IPS-15b (cell line): Measurements from ENCODE around the gene ARHGEF26.

Experiments
- H3K27me3 ChIP-seq: one replicate; pipeline ENCODE4 v1.6.1; 2013; ENCODE audit warnings: low read length; ENCODE audit not compliant: control insufficient read depth, insufficient read depth
- H3K36me3 ChIP-seq: one replicate; pipeline ENCODE4 v1.6.1; 2013; ENCODE audit warnings: low read length; ENCODE audit not compliant: control insufficient read depth, insufficient read depth
- H3K4me1 ChIP-seq: one replicate; pipeline ENCODE4 v1.6.1; 2013; ENCODE audit warnings: mild to moderate bottlenecking, low read length; ENCODE audit not compliant: control insufficient read depth, insufficient read depth
- H3K4me3 ChIP-seq: one replicate; pipeline ENCODE4 v1.5.1; 2013; ENCODE audit warnings: low read depth, low read length
- H3K9ac ChIP-seq: one replicate; pipeline ENCODE4 v1.6.1; 2013; ENCODE audit warnings: low read depth, mild to moderate bottlenecking, low read length
- H3K9me3 ChIP-seq: one replicate; pipeline ENCODE4 v1.6.1; 2013; ENCODE audit warnings: mild to moderate bottlenecking, low read length; ENCODE audit not compliant: control insufficient read depth, insufficient read depth

Gene ARHGEF26

DNA sequence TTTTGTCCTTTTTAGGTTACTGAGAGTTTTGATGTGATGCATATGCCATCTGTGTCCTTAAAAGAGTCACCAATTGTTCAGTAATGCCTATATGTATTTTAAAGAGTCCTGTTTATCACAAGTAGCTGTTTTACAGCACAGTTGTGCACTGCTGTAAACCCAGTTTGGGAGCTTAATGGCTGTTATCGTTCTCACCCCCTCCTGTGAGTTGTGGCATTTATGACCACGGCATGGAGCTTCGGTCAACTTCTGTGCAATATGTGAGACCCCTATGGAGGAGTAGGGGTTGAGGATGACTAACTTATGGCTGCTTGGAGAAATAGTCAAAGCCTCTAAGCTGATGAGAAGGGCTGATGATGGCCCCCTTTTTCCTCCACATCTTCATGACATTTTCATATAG is 67.2 kb downstream of the ARHGEF26 start:
- no peak overlapping the region for H3K4me3 ChIP-seq
- H3K4me1 ChIP-seq, result no peaks in the 10 kb centered on the region
- no peaks in the 10 kb centered on the region for H3K27me3 ChIP-seq
- H3K9ac ChIP-seq, result no peak overlapping the region
- H3K36me3 ChIP-seq, result no peaks in the 10 kb centered on the region
- no peaks in the 10 kb centered on the region for H3K9me3 ChIP-seq

DNA sequence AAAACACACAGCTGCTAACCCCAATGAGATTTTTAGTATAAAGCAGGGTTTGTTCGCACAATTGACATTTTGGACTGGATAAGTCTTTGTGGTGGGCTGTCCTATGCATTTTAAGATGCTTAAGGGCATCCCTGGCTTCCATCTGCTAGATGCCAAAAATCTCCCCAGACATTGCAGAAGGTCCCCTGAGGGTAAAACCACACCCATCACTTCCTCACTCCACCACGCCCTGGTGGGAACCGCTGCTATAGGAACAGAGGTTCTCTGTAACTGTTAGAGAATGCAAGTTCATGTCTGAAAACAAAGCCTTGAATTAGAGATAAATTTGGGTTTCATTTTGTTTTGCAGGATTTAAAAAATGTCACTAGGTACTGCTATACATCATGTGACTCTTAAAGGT is 67.7 kb downstream of the ARHGEF26 start:
- Histone ChIP-seq H3K4me3 (no peak overlapping the region), H3K9me3 (no peaks in the 10 kb centered on the region), H3K4me1 (no peaks in the 10 kb centered on the region), H3K36me3 (no peaks in the 10 kb centered on the region), H3K9ac (no peak overlapping the region), H3K27me3 (no peaks in the 10 kb centered on the region)

DNA sequence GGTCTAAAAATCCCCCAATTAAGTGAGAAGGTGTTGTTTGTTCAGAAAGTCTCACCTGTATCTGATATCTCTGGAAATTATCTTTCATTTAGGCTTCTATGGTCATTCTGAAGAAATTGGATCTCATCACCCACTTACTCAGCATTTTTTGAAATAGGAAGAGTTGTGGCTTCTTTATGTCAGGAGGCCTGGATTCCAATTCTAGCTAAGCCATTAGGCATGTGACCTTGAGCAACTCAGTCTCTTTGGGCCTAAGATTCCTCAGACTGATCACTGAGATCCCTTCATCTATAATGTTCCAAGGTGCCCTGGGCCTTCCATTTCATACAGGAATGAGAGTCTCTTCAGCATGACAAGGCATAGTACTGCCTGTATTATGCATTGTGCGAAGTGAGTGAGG is 70.3 kb downstream of the ARHGEF26 start:
- no peaks in the 10 kb centered on the region for H3K9me3 ChIP-seq
- H3K4me1 ChIP-seq, result peaks cover 7% of the 10 kb centered on the region
- no peak overlapping the region for H3K9ac ChIP-seq
- no peaks in the 10 kb centered on the region for H3K36me3 ChIP-seq
- H3K4me3 ChIP-seq, result no peak overlapping the region
- H3K27me3 ChIP-seq, result no peaks in the 10 kb centered on the region

DNA sequence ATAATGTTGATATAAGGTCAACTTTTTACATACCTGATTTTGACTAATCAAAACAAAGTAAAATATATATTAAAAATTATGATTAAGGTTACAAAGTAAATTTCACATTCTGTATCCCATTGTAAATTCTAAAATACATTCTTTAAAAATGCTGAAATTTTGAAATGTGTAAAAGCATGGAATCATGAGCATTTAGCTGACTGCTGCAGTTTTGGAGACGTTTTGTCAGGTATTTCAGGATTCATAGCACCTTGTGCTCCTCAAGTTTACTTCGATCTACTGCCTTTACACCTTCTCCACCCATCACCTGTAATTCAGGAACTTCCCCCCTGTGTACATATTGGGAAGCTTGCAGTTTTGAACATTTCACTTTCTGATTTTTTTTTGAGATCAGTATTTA is 71.0 kb downstream of the ARHGEF26 start:
- Histone ChIP-seq H3K4me3 (no peak overlapping the region), H3K9ac (no peak overlapping the region), H3K4me1 (peaks cover 7% of the 10 kb centered on the region), H3K9me3 (no peaks in the 10 kb centered on the region), H3K36me3 (no peaks in the 10 kb centered on the region), H3K27me3 (no peaks in the 10 kb centered on the region)

DNA sequence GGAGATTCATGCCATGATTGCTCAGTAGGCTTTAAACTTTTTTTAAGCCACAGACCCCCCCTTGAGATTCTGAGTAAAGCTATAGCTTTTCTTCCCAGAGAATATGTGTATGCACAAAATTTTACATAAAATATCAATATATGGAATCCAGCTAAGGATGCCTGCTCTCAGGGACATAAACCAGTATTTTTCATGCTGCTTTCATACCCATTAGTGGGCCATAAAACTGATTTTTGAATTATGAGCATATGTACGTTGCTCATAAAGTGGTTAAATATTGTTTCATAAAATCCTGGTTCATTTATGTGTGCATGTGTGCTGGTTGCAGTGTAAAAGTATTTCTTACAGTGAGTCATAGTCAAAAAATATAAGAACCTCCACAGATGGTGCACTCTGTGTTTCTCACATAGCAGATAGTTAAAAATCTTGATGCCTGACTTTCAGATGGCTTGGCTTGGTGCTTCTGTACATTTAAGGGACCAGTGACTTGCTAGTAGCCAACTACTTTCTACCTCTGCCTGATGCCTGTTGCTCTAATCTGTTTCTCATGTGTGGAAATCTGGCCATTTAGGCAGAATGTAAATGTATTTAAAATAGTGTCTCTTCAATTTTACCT is 71.9 kb downstream of the ARHGEF26 start:
- Histone ChIP-seq H3K27me3 (no peaks in the 10 kb centered on the region), H3K4me3 (no peak overlapping the region), H3K9me3 (no peaks in the 10 kb centered on the region), H3K9ac (no peak overlapping the region), H3K36me3 (no peaks in the 10 kb centered on the region), H3K4me1 (peaks cover 7% of the 10 kb centered on the region)

DNA sequence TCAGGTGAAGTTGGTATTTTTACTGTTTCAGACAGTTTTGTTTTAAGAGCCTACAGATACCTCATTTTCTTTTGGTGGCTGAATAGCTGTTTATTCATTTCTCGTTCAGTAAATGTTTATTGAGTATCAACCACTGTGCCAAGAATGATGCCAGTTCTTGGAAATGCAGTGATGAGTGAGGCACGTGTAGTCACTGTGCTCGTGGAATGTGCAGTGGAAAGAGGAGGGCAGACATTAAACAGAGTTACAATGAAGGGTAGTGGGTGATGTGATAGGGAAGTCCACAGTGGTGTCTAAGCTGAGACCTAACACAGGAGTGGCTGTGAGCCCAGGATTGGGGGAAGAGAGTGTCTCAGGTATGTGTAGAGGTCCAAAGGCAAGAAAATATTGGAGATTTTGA is 73.7 kb downstream of the ARHGEF26 start:
- Histone ChIP-seq H3K4me3 (no peak overlapping the region), H3K36me3 (no peaks in the 10 kb centered on the region), H3K27me3 (no peaks in the 10 kb centered on the region), H3K9me3 (no peaks in the 10 kb centered on the region), H3K9ac (no peak overlapping the region), H3K4me1 (peaks cover 7% of the 10 kb centered on the region)

DNA sequence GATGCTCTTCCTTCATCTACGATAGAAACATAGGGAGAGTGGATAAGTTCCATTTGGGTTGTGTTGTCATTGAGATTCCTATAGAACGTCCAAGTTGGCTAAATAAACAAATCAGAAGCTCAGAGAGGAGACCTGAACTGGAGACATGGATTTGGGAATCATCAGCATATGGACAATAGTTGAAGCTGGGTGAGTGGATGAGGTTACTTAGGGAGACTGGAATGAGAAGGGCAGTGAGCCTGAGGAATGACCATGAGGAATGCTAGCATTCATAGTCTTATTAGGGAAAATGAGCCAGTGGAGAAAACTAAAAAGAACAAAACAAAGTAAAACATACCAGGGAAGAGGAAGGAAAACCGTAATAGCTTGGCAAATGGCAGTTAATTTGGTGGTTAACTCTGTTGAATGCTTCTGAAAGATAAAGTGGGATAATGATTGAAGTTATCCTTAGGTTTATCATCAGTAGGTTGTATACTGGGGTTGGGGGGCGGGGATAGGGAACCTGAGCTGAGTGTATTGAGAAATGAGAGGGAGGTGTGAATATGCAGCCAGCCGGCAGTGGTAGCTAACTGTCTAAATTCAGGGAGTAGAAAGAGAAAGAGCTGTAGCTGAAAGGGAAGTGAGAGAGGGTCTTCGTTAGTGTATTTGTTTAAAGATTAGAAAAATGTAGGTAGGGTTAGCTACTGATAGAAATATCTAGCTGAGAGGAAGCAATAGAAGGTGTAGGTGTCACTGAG is 74.6 kb downstream of the ARHGEF26 start:
- Histone ChIP-seq H3K9me3 (no peaks in the 10 kb centered on the region), H3K9ac (no peak overlapping the region), H3K4me1 (peaks cover 7% of the 10 kb centered on the region), H3K27me3 (no peaks in the 10 kb centered on the region), H3K36me3 (no peaks in the 10 kb centered on the region), H3K4me3 (no peak overlapping the region)

DNA sequence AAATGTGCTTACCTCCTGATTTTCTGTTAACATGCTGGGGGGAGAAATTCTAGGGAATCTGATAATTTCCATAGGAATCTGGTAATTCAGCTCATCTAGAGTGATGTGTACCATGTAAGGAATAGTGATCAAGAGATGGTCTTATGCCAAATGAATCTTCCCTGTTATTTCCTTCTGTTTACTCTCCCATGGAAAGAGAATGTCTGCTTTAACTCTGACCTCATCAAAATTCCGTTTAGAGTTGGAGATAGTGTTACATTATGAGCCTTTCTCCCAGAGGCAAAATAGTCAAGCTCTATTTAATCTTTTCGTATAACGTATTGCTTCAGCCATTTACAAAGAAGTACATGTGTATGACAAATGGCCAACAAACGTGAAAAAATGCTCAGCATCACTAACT is 76.6 kb downstream of the ARHGEF26 start:
- Histone ChIP-seq H3K4me1 (peaks cover 7% of the 10 kb centered on the region), H3K9me3 (no peaks in the 10 kb centered on the region), H3K9ac (no peak overlapping the region), H3K36me3 (no peaks in the 10 kb centered on the region), H3K4me3 (no peak overlapping the region), H3K27me3 (no peaks in the 10 kb centered on the region)

DNA sequence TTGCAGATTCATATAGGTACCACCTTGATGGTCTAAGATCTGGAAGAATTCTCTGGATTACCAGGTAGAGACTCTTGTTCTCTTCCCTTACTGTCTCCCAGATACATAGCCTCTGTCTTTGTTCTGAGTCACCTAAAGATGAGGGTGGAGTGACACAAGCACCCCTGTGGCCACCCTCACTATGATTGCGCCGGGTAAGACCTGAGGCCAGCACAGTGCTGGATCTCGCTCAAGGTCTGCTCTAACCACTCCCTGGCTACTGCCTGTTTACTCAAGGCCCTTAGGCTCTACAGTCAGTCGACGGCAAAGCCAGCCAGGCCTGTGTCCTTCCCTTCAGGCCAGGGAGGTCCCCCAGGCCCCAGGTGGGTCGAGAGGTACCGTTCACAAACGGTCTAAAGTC is 88.3 kb downstream of the ARHGEF26 start:
- H3K27me3 ChIP-seq, result no peaks in the 10 kb centered on the region
- no peak overlapping the region for H3K4me3 ChIP-seq
- H3K9me3 ChIP-seq, result no peaks in the 10 kb centered on the region
- H3K4me1 ChIP-seq, result no peaks in the 10 kb centered on the region
- no peaks in the 10 kb centered on the region for H3K36me3 ChIP-seq
- H3K9ac ChIP-seq, result no peak overlapping the region

DNA sequence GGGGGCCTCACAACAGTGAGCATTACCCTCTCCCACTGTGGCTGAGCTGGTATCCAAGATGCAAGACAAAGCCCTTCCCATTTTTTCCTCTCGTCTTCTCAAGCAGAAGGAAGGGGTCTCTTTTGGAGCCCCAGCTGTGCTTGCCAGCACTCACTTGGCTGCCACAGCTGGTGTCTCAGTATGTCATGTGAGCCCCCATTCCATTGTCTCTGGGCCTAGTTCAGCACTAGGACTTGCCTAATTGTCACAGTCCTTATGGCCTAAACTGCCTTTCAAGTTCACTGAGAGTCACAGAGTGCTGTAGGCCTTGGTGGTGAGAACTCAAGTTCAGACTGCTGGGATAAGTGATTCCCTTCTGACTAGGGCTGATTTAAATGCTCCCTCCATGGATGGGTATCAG is 89.8 kb downstream of the ARHGEF26 start:
- Histone ChIP-seq H3K9ac (no peak overlapping the region), H3K4me1 (no peaks in the 10 kb centered on the region), H3K27me3 (no peaks in the 10 kb centered on the region), H3K9me3 (no peaks in the 10 kb centered on the region), H3K36me3 (no peaks in the 10 kb centered on the region), H3K4me3 (no peak overlapping the region)

DNA sequence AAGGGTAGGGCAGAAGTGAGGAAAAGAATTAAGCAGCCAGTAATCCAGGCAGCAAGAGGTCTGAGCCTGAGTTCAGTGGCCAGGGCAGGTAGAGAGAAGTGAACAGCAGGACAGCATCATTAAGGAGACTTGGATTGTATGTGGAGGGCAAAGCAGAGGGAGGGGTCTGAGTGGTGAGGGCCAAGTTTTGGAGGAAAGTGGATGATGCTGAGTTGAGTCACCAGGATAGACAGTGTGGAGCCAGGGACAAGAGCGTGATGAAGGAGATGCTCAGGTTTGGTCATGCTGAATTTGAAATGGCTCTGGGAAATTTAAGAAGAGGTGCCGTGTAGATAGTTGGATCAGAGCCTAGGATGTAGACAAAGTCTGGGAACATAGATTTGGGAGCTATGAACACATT is 93.1 kb downstream of the ARHGEF26 start:
- Histone ChIP-seq H3K9ac (no peak overlapping the region), H3K9me3 (no peaks in the 10 kb centered on the region), H3K27me3 (no peaks in the 10 kb centered on the region), H3K4me1 (no peaks in the 10 kb centered on the region), H3K4me3 (no peak overlapping the region), H3K36me3 (no peaks in the 10 kb centered on the region)

DNA sequence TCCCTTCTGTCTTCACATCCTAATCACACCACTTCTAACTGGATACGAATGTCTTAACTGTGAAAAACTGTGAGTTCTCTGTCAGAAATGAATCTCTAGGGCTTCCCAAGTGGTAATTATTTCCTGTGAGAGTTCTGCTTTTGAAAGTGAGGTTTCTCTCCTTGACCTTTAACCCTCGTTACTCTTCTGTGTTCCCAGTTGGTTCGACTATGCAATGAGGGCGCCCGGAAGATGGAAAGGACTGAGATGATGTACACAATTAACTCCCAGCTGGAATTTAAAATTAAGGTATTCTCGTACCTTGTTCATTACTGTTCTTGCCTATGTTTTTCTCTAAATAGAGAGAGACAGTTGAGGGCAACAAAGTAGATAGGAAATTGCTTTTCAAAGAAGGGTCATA is 96.5 kb downstream of the ARHGEF26 start:
- Histone ChIP-seq H3K9me3 (no peaks in the 10 kb centered on the region), H3K9ac (no peak overlapping the region), H3K36me3 (no peaks in the 10 kb centered on the region), H3K4me1 (no peaks in the 10 kb centered on the region), H3K27me3 (no peaks in the 10 kb centered on the region), H3K4me3 (no peak overlapping the region)
